Osteocyte (in vitro differentiated cells): ENCODE measurements around the gene TIPIN. TPM values are rescaled to one million over a fixed set of nuclear protein-coding genes. Genes with fewer than 3 reads are reported as not detected.
"Not testable (repeated sequence)": the region's sequence is repeated elsewhere in the genome, so short reads cannot be mapped to it uniquely, and the experiment has no call there.

Source experiments
- DNase-seq: peaks from one replicate; pipeline ENCODE4 v3.0.0; 2021; ENCODE audit warnings: mixed read lengths; ENCODE audit not compliant: unreplicated experiment; ENCODE audit errors: extremely low spot score
- H3K27ac Mint-ChIP-seq: one replicate; pipeline ENCODE4 v1.8.0; 2021; ENCODE audit warnings: mild to moderate bottlenecking, mixed read lengths; ENCODE audit not compliant: unreplicated experiment
- H3K27me3 Mint-ChIP-seq: one replicate; pipeline ENCODE4 v1.8.0; 2021; ENCODE audit warnings: mixed read lengths; ENCODE audit not compliant: unreplicated experiment
- H3K36me3 Mint-ChIP-seq: one replicate; pipeline ENCODE4 v1.8.0; 2021; ENCODE audit warnings: mixed read lengths; ENCODE audit not compliant: unreplicated experiment
- H3K4me1 Mint-ChIP-seq: one replicate; pipeline ENCODE4 v1.8.0; 2021; ENCODE audit warnings: mixed read lengths; ENCODE audit not compliant: unreplicated experiment
- H3K4me3 Mint-ChIP-seq: one replicate; pipeline ENCODE4 v1.8.0; 2021; ENCODE audit warnings: mild to moderate bottlenecking, moderate library complexity, mixed read lengths; ENCODE audit not compliant: unreplicated experiment
- H3K9me3 Mint-ChIP-seq: one replicate; pipeline ENCODE4 v1.8.0; 2021; ENCODE audit warnings: mixed read lengths; ENCODE audit not compliant: unreplicated experiment
- total RNA-seq: library from RNA; stranded (reverse); gene quantifications from 2 replicates; pipeline ENCODE4 v1.2.1, GENCODE V29; 2021
- TF ChIP-seq, protein P1 (sequence below): fragments of 200-600 bp; sonication (generic); IDR thresholded peaks from 2 replicates; pipeline ENCODE4 v1.5.0; 2021; ENCODE audit warnings: antibody characterized with exemption, mild to moderate bottlenecking, moderate library complexity

TIPIN gene
- total RNA-seq, 1 donor from 2014 or later: 8.0 TPM

DNA sequence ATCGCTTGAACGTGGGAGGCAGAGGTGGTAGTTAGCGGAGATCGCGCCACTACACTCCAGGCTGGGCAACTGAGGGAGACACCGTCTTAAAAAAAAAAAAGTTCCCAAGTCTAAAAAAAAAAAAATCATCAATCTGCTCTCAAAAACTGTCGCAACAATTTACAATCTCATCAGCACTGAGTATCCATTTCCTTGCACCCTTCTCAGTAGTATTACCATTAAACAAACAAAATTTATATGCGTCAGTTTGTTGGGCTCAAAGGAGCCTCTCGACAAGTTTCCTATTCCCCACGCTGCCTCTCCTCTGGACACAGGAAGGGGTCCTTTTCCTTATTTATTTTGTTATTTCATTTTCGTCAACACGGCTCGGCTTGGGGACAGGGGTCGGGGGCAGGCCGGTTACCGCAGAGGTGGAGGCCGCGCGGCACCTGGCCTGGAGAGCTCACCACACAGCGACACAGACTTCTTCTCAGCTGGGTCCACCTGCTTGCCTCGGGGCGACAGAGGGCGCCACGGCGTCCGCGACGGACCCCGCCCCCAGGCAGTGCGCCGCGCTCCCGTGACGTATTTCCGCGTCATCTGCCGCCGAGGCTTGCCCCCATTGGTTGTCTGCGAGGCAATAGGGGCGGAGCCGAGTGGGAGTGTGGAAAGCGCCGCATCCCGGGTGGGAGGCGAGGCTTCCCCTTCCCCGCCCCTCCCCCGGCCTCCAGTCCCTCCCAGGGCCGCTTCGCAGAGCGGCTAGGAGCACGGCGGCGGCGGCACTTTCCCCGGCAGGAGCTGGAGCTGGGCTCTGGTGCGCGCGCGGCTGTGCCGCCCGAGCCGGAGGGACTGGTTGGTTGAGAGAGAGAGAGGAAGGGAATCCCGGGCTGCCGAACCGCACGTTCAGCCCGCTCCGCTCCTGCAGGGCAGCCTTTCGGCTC lies 30.0 kb upstream of the TIPIN start, which contains the start of gene MAP2K1:
Gene MAP2K1 (plus strand): TSS at position 709 of the 920 bp plus-strand sequence. CDS start 436 bp downstream, outside the sequence.
- H3K4me3 Mint-ChIP-seq: peak within 1 kb of the TSS; percentile 100
- H3K36me3 Mint-ChIP-seq: no peaks in the 10 kb centered on the region
- TF ChIP-seq, protein P1, sequence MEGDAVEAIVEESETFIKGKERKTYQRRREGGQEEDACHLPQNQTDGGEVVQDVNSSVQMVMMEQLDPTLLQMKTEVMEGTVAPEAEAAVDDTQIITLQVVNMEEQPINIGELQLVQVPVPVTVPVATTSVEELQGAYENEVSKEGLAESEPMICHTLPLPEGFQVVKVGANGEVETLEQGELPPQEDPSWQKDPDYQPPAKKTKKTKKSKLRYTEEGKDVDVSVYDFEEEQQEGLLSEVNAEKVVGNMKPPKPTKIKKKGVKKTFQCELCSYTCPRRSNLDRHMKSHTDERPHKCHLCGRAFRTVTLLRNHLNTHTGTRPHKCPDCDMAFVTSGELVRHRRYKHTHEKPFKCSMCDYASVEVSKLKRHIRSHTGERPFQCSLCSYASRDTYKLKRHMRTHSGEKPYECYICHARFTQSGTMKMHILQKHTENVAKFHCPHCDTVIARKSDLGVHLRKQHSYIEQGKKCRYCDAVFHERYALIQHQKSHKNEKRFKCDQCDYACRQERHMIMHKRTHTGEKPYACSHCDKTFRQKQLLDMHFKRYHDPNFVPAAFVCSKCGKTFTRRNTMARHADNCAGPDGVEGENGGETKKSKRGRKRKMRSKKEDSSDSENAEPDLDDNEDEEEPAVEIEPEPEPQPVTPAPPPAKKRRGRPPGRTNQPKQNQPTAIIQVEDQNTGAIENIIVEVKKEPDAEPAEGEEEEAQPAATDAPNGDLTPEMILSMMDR: peak; percentile 62
- no peaks in the 10 kb centered on the region for H3K9me3 Mint-ChIP-seq
- peak within 1 kb of the TSS; percentile 98 for H3K27ac Mint-ChIP-seq
- DNase-seq: peak; percentile 99
- no peaks in the 10 kb centered on the region for H3K27me3 Mint-ChIP-seq
- peaks cover 33% of the 10 kb centered on the region for H3K4me1 Mint-ChIP-seq

DNA sequence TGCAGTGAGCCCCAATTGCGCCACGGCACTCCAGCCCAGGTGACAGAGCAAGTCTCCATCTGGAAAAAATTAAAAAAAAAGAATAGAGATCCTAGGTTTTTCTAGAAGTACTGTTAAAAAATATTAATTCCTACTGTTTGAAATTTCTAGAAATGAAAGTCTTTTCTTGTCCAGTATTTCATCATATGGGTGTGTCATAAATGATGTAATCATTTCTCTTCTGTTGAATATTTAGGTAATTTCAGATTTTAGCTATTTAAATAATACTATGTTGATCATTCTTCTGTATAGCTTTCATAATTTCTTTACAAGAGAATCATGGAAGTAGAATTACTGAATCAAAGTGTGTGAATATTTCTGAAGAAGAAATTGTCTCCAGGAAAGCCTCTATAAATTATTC lies 24.9 kb upstream of the TIPIN start:
- DNase-seq, H3K27ac Mint-ChIP-seq, H3K36me3 Mint-ChIP-seq, H3K27me3 Mint-ChIP-seq, H3K4me3 Mint-ChIP-seq, H3K4me1 Mint-ChIP-seq, H3K9me3 Mint-ChIP-seq: not testable (repeated sequence)

DNA sequence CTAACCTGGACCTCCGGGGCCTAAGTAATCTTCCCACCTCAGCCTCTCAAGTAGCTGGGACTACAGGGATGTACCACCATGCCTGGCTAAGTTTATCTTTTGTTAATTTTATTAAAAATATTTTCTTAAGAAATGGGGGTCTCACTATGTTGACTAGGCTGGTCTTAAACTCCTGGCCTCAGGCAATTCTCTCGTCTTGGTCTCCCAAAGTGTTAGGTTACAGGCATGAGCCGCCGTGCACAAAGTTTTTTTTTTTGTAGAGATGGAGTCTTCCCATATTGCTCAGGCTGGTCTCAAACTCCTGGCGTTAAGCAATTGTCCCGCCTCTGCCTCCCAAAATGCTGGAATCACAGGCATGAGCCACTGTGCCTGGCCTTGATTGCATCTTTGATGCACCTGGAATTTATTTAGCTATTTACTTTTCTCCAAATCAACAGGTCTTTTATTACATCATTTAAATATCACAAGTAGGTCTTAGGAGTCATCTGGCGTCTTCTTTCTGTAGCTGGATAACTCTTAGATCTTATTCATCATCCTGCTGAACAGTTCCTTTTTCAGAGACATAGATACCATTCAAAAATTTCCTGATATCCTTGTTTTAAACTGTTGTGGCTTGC lies 22.4 kb upstream of the TIPIN start:
- Mint-ChIP-seq H3K27ac (no peak overlapping the region), H3K9me3 (no peaks in the 10 kb centered on the region), H3K4me1 (no peaks in the 10 kb centered on the region), H3K36me3 (no peaks in the 10 kb centered on the region), H3K4me3 (no peak overlapping the region), H3K27me3 (no peaks in the 10 kb centered on the region)
- TF ChIP-seq, protein P1: no peak
- DNase-seq: no peak

DNA sequence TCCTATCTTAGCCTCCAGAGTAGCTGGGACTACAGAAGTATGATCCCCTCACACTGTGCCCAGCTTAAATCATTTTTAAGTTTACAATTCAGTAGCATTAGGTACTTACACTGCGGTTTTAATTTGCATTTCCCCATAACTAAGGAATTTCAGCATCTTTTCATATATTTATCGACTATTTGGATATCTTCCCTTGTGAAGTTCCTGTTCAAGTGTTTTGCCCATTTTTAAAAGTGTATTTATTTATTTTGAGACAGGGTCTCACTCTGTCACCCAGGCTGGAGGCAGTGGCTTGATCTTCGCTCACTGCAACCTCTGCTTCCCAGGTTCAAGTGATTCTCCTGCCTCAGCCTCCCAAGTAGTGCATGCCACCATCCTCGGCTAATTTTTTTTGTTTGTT lies 17.7 kb upstream of the TIPIN start:
- no peaks in the 10 kb centered on the region for H3K9me3 Mint-ChIP-seq
- no peak for DNase-seq
- TF ChIP-seq, protein P1: no peak
- no peak overlapping the region for H3K27ac Mint-ChIP-seq
- no peaks in the 10 kb centered on the region for H3K27me3 Mint-ChIP-seq
- no peaks in the 10 kb centered on the region for H3K36me3 Mint-ChIP-seq
- H3K4me1 Mint-ChIP-seq: peaks cover 10% of the 10 kb centered on the region
- H3K4me3 Mint-ChIP-seq: no peak overlapping the region

DNA sequence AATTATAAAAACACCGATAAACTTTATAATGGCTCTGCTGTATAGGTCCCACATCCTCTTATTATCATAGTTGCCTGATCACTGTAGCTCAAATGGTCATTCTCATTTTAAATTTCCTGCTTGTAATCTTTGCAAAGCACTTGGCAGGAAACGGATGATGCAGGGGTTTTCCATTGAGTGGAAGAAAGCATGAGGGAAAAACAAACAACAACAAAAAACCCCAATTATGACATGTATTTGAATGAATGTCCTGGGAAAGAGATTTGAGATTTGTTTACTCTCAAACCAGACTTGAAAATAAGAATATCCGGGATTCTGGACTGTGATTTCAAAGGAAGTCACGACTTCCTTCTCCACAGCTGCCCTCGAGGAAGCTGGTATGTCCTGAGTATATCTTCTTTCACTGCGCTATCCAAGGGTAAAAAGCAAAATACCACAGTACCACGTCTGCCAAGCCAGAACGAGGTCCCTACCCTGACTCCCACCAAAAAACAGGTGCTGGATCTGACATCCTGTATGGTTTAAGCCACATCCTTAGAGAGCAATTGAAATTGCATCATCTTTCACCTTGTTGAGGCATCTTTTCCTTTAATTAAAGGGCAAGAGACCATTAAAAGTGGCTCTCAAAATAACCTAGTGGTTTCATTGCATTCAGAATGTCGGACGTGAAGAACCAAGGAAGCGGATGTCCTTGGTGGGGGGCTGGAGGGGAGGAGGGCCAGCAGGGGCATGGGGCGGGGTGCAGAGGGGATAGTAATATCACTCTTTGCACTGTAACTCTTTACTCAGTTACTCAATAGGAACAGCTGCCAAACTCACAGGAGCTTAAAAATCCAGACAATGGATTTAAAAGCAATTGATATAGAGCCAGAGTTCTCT lies 13.5 kb upstream of the TIPIN start:
- H3K36me3 Mint-ChIP-seq: no peaks in the 10 kb centered on the region
- no peaks in the 10 kb centered on the region for H3K27me3 Mint-ChIP-seq
- H3K4me3 Mint-ChIP-seq: peak overlapping the region; percentile 45
- no peak for DNase-seq
- H3K9me3 Mint-ChIP-seq: no peaks in the 10 kb centered on the region
- TF ChIP-seq, protein P1: no peak
- H3K4me1 Mint-ChIP-seq: peaks cover 10% of the 10 kb centered on the region
- H3K27ac Mint-ChIP-seq: peak overlapping the region; percentile 74
